AML-193 (cell line): ENCODE data around the gene DLAT.
A peak's percentile ranks its signal among the peaks of the same experiment; 100 is the strongest.

Source experiments
- DNase-seq, 2 experiments: peaks; one replicate each; lab custom pipeline; 2025; lab: John Stamatoyannopoulos, UW

The DLAT gene

GRCh38 chr11:112024773-112025678, at the start of gene DLAT:
TSS of gene DLAT (plus strand) at chr11:112025408. CDS start at chr11:112025473, 65 bp downstream.
- DNase-seq, result peak; percentile 80 to 81

GRCh38 chr11:111976119-111976766, 49.0 kb upstream of the DLAT start:
- no peak for DNase-seq

GRCh38 chr11:111976767-111977145, 48.5 kb upstream of the DLAT start:
- DNase-seq, result no peak

- DNase-seq, result no peak
Observed at GRCh38 chr11:111977146-111978027, 47.8 kb upstream of the DLAT start.

GRCh38 chr11:111978028-111978771, 47.0 kb upstream of the DLAT start:
- no peak for DNase-seq

GRCh38 chr11:111980062-111980461, 45.1 kb upstream of the DLAT start:
- DNase-seq, result no peak

GRCh38 chr11:111981270-111981669, 43.9 kb upstream of the DLAT start:
- DNase-seq, result no peak

GRCh38 chr11:111982019-111982464, 43.2 kb upstream of the DLAT start:
- peak; percentile 19 to 35 for DNase-seq

- DNase-seq, result no peak
Observed at GRCh38 chr11:111982541-111983186, 42.5 kb upstream of the DLAT start.

GRCh38 chr11:111983187-111983986, 41.8 kb upstream of the DLAT start:
- DNase-seq, result no peak

GRCh38 chr11:111986589-111986988, 38.6 kb upstream of the DLAT start:
- no peak for DNase-seq

- DNase-seq, result no peak
Observed at GRCh38 chr11:111990381-111990780, 34.8 kb upstream of the DLAT start.

- DNase-seq, result no peak
Observed at GRCh38 chr11:111992206-111992855, 32.9 kb upstream of the DLAT start.

- DNase-seq, result no peak
Observed at GRCh38 chr11:111996129-111996528, 29.1 kb upstream of the DLAT start.

- peak; percentile 21 to 36 for DNase-seq
Observed at GRCh38 chr11:111996669-111997068, 28.5 kb upstream of the DLAT start.

- DNase-seq, result no peak
Observed at GRCh38 chr11:111999111-111999510, 26.1 kb upstream of the DLAT start.

- DNase-seq, result no peak
Observed at GRCh38 chr11:112000703-112001102, 24.5 kb upstream of the DLAT start.

GRCh38 chr11:112002491-112003216, 22.6 kb upstream of the DLAT start:
- DNase-seq, result no peak

GRCh38 chr11:112004389-112004788, 20.8 kb upstream of the DLAT start:
- peak in 1 of 2 experiments; percentile 34 for DNase-seq
